PC-3 (cell line): ENCODE measurements around the gene ESYT2.

Source experiments
- EZH2 ChIP-seq: fragments of 300-600 bp; sonication (generic); IDR thresholded peaks from one replicate; pipeline ENCODE4 v1.6.1; 2017; ENCODE audit warnings: antibody characterized with exemption, mild to moderate bottlenecking, low read length; ENCODE audit not compliant: unreplicated experiment
- TF ChIP-seq, protein P1 (sequence below): fragments of 300-600 bp; sonication (generic); conservative IDR thresholded peaks from 2 replicates; pipeline ENCODE4 v1.5.1; 2017; ENCODE audit warnings: antibody characterized with exemption, low read depth, mild to moderate bottlenecking, low read length

DNA sequence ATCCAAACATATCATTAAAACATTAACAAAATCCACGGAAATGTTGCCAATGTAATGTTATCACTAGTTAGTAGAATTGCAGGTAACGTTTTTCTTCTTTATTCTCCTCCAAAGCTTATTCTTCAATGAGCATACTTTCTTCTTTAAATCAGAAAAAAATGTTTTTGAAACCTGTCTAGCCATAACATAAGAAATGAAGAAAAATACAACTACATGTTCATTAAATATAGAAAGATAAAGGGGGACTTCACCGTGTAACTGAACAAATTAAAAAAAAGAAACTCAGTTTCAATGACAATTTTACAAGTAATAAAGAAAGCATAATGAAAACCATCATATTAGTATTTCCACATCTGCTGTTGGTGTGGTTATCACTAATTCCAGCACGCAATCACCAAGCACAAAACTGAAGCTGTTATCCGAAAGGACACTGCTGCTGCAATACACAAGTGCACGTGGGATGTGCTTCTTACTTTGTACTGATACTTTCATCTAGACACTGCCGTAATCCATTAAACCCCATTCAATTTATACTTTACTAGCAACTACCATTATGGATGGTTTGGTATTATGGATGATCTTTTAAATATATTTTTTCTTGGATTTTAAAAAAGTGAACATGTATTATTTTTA is 9.6 kb downstream of the ESYT2 start:
- no peak for TF ChIP-seq EZH2
- TF ChIP-seq, protein P1, sequence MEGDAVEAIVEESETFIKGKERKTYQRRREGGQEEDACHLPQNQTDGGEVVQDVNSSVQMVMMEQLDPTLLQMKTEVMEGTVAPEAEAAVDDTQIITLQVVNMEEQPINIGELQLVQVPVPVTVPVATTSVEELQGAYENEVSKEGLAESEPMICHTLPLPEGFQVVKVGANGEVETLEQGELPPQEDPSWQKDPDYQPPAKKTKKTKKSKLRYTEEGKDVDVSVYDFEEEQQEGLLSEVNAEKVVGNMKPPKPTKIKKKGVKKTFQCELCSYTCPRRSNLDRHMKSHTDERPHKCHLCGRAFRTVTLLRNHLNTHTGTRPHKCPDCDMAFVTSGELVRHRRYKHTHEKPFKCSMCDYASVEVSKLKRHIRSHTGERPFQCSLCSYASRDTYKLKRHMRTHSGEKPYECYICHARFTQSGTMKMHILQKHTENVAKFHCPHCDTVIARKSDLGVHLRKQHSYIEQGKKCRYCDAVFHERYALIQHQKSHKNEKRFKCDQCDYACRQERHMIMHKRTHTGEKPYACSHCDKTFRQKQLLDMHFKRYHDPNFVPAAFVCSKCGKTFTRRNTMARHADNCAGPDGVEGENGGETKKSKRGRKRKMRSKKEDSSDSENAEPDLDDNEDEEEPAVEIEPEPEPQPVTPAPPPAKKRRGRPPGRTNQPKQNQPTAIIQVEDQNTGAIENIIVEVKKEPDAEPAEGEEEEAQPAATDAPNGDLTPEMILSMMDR: no peak
